HCT116 (cell line): Measurements from ENCODE around the gene TRIM39. TPM values are rescaled to one million over a fixed set of nuclear protein-coding genes. Genes with fewer than 3 reads are reported as not detected.

Experiments used
- ATAC-seq: fragments of 200-7000 bp; cut with Tn5 transposase; 2 replicates; pipeline ENCODE4 v1.9.1; 2020; ENCODE audit warnings: mild to moderate bottlenecking, moderate library complexity
- BruUV-seq: library from RNA; stranded (reverse); fragments of 400-500 nt; replicated peaks from 2 replicates; lab custom pipeline; 2021; lab: Mats Ljungman, UMichigan
- CTCF ChIA-PET: fragments of 300-600 bp; sonication (Branson Sonifier 250); formaldehyde crosslinking; loops from one replicate; lab custom pipeline; 2021; ENCODE audit warnings: antibody characterized with exemption; lab: Charles Lee
- POLR2A ChIA-PET: fragments of 300-600, 350-600 bp; sonication (Branson Sonifier 250); formaldehyde crosslinking; loops from one replicate; lab custom pipeline; 2021; ENCODE audit warnings: antibody characterized with exemption; lab: Charles Lee
- RAD21 ChIA-PET, 2 experiments: fragments of 300-600 bp; sonication (Branson Sonifier 250); formaldehyde crosslinking; loops; one replicate each; lab custom pipeline; 2023; ENCODE audit warnings: low total read pairs in 2 of 2; ENCODE audit not compliant: uncharacterized antibody in 2 of 2, unreplicated experiment in 2 of 2, low non-redundant PET in 1 of 2; lab: Charles Lee
- DNase-seq: peaks from one replicate; pipeline ENCODE4 v3.0.0-alpha.2; 2010; ENCODE audit warnings: low read depth, low spot score
- H2AFZ ChIP-seq: fragments of 200-600 bp; shearing (Covaris generic), sonication (generic); 2 replicates; pipeline ENCODE4 v1.6.1; 2017; ENCODE audit warnings: low read depth, mixed run types, mixed read lengths, antibody characterized with exemption, low read length; ENCODE audit not compliant: poor library complexity, severe bottlenecking
- H3K27ac ChIP-seq: 2 replicates; pipeline ENCODE4 v1.5.1; 2012; ENCODE audit warnings: low read depth, low read length
- H3K27me3 ChIP-seq: fragments of 200-600 bp; sonication (generic); 2 replicates; pipeline ENCODE4 v1.6.1; 2016; ENCODE audit warnings: mixed run types, low read length, mixed read lengths; ENCODE audit not compliant: insufficient read depth
- H3K36me3 ChIP-seq, 2 experiments: fragments of 200-500 bp in 1 of 2; fragments of 200-600 bp in 1 of 2; sonication (Bioruptor generic) in 1 of 2; sonication (generic) in 1 of 2; 2 replicates each; pipeline versions ENCODE4 v1.5.1 to v1.6.1; 2014 to 2016; ENCODE audit warnings: low read length in 2 of 2, inconsistent platforms in 1 of 2, mixed read lengths in 1 of 2, mixed run types in 1 of 2; ENCODE audit not compliant: insufficient read depth in 2 of 2, control insufficient read depth in 1 of 2
- H3K4me1 ChIP-seq, 2 experiments: fragments of 200-600 bp in 1 of 2; sonication (generic) in 1 of 2; 2 replicates each; pipeline versions ENCODE4 v1.5.1 to v1.6.1; 2012 to 2017; ENCODE audit warnings: low read length in 2 of 2, inconsistent platforms in 1 of 2, mild to moderate bottlenecking in 1 of 2, mixed read lengths in 1 of 2, mixed run types in 1 of 2, moderate library complexity in 1 of 2; ENCODE audit not compliant: insufficient read depth in 2 of 2, control insufficient read depth in 1 of 2
- H3K4me2 ChIP-seq: fragments of 200-600 bp; sonication (generic); 2 replicates; pipeline ENCODE4 v1.6.1; 2017; ENCODE audit warnings: mixed run types, low read length, mixed read lengths
- H3K4me3 ChIP-seq, 2 experiments: fragments of 200-600 bp in 1 of 2; sonication (generic) in 1 of 2; replicated peaks in 1 of 2; 2 replicates each; pipeline ENCODE4 v1.5.1; 2011 to 2016; ENCODE audit warnings: low read length in 2 of 2, control low read depth in 1 of 2, low read depth in 1 of 2, mild to moderate bottlenecking in 1 of 2, mixed read lengths in 1 of 2, mixed run types in 1 of 2
- H3K79me2 ChIP-seq: fragments of 200-600 bp; sonication (generic); 2 replicates; pipeline ENCODE4 v1.6.1; 2017; ENCODE audit warnings: mild to moderate bottlenecking, mixed run types, low read length, moderate library complexity, mixed read lengths; ENCODE audit not compliant: insufficient read depth
- H3K9ac ChIP-seq: fragments of 200-600 bp; sonication (generic); 2 replicates; pipeline ENCODE4 v1.6.1; 2016; ENCODE audit warnings: low read length, mixed read lengths
- H3K9me2 ChIP-seq: fragments of 200-600 bp; sonication (generic), shearing (Covaris generic); 2 replicates; pipeline ENCODE4 v1.6.1; 2017; ENCODE audit warnings: mixed run types, mild to moderate bottlenecking, moderate library complexity; ENCODE audit not compliant: insufficient read depth
- H3K9me3 ChIP-seq, 2 experiments: fragments of 200-500 bp in 1 of 2; fragments of 200-600 bp in 1 of 2; sonication (Bioruptor generic) in 1 of 2; sonication (generic) in 1 of 2; 2 replicates each; pipeline ENCODE4 v1.6.1; 2014 to 2017; ENCODE audit warnings: low read length in 2 of 2, mixed read lengths in 2 of 2, inconsistent platforms in 1 of 2, low read depth in 1 of 2, mild to moderate bottlenecking in 1 of 2, mixed run types in 1 of 2, moderate library complexity in 1 of 2; ENCODE audit not compliant: control insufficient read depth in 1 of 2, insufficient read depth in 1 of 2
- H4K20me1 ChIP-seq: fragments of 200-600 bp; sonication (generic), shearing (Covaris generic); 2 replicates; pipeline ENCODE4 v1.6.1; 2017; ENCODE audit warnings: mixed run types, mild to moderate bottlenecking, moderate library complexity; ENCODE audit not compliant: insufficient read depth
- EGR1 ChIP-seq: IDR thresholded peaks from 2 replicates; pipeline ENCODE4 v1.6.1; 2012; ENCODE audit warnings: low read depth
- EZH2 ChIP-seq: fragments of 200-600 bp; sonication (generic); IDR thresholded peaks from 2 replicates; pipeline ENCODE4 v1.6.1; 2017; ENCODE audit warnings: antibody characterized with exemption, mixed run types
- EZH2phosphoT487 ChIP-seq: fragments of 200-600 bp; IDR thresholded peaks from 2 replicates; pipeline ENCODE4 v1.6.1; 2018; ENCODE audit warnings: antibody characterized with exemption, borderline replicate concordance
- FOSL1 ChIP-seq: IDR thresholded peaks from 2 replicates; pipeline ENCODE4 v1.6.1; 2012; ENCODE audit warnings: low read depth
- JUND ChIP-seq: IDR thresholded peaks from 2 replicates; pipeline ENCODE4 v1.6.1; 2012
- POLR2A ChIP-seq: IDR thresholded peaks from 2 replicates; pipeline ENCODE4 v1.7.0; 2011; ENCODE audit warnings: borderline replicate concordance; ENCODE audit not compliant: insufficient read depth, insufficient read length; ENCODE audit errors: extremely low read depth
- RAD21 ChIP-seq: IDR thresholded peaks from 2 replicates; pipeline ENCODE4 v1.6.1; 2012; ENCODE audit warnings: low read depth, mild to moderate bottlenecking
- SIN3A ChIP-seq: IDR thresholded peaks from 2 replicates; pipeline ENCODE4 v1.6.1; 2012; ENCODE audit warnings: low read depth
- SRF ChIP-seq: IDR thresholded peaks from 2 replicates; pipeline ENCODE4 v1.6.1; 2012; ENCODE audit warnings: low read depth
- YY1 ChIP-seq: IDR thresholded peaks from 2 replicates; pipeline ENCODE4 v1.6.1; 2011; ENCODE audit warnings: low read length, low read depth, moderate library complexity, mild to moderate bottlenecking; ENCODE audit not compliant: insufficient replicate concordance; ENCODE audit errors: extremely low read depth
- ZFX ChIP-seq: fragments of 450-650 bp; IDR thresholded peaks from 2 replicates; pipeline ENCODE4 v1.6.1; 2017
- ZNF274 ChIP-seq: fragments of 200-500 bp; sonication (Bioruptor generic); IDR thresholded peaks from 2 replicates; pipeline ENCODE4 v1.6.1; 2014; ENCODE audit warnings: mild to moderate bottlenecking, low read depth, low read length, inconsistent platforms
- intact Hi-C: fragments of 100-400 bp; cut with micrococcal nuclease; formaldehyde crosslinking; loops from 2 replicates; pipeline ENCODE4 v1.10.0; 2022
- total RNA-seq: library from RNA; stranded (reverse); gene quantifications from one replicate; pipeline ENCODE4 v1.2.1, GENCODE V29; 2021; ENCODE audit not compliant: unreplicated experiment
- TF ChIP-seq, protein P1 (sequence below): IDR thresholded peaks from 2 replicates; pipeline ENCODE4 v1.6.1; 2012; ENCODE audit warnings: low read depth

Gene TRIM39
- total RNA-seq, 1 experiment from 2014 or later = 11.2 TPM

DNA sequence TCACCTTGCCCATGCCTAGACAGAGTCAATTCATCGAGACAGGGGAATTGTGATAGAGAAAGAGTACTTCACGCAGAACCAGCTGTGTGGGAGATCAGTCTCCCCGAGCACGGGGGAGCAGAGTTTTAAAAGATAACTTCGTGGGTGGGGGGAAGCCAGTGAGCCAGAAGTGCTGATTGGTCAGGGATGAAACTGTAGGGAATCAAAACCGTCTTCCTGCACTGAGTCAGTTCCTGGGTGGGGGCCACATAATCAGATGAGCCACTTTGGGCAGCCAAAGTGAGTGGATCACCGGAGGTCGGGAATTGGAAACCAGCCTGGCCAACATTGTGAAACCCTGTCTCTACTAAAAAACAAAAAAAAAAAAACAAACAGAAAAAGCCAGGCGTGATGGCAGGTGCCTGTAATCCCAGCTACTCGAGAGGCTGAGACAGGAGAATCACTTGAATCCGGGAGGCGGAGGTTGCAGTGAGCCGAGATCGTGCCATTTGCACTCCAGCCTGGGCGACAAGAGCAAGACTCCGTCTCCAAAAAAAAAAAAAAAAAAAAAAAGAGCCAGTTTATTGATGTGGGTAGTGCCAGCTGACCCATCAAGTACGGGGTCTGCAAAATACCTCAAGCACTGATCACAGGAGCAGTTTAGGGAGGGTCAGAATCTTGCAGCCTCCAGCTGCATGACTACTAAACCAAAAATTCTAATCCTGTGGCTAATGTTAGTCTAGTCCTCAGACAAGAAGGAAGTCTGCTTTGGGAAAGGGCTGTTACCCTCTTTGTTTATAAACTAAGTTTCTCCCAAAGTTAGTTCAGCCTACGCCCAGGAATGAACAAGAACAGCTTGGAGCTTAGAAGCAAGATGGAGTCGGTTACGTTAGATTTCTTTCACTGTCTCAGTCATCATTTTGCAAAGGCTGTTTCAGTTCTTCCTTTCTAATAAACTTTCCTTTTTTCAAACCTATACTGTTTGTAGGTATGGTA, 3.9 kb upstream of the TRIM39 start:
- Histone ChIP-seq H3K9me3 (no peaks in the 10 kb centered on the region), H3K4me1 (peaks cover 8 to 22% of the 10 kb centered on the region in 2 experiments), H3K27me3 (no peaks in the 10 kb centered on the region), H3K9ac (no peak overlapping the region), H4K20me1 (peaks cover 30% of the 10 kb centered on the region), H3K9me2 (no peaks in the 10 kb centered on the region), H3K4me2 (no peak overlapping the region), H3K79me2 (peaks cover 86% of the 10 kb centered on the region), H3K27ac (no peak overlapping the region), H3K4me3 (no peak overlapping the region), H3K36me3 (peaks cover 0 to 2% of the 10 kb centered on the region in 2 experiments; a peak in 1 of 4 replicates), H2AFZ (no peak overlapping the region)
- TF ChIP-seq EGR1 (no peak), RAD21 (no peak), POLR2A (no peak)
- no peak for ATAC-seq
- ChIA-PET RAD21 (no interaction called here), CTCF (no interaction called here), POLR2A (no interaction called here)
- BruUV-seq = no TSS peak
- no peak for DNase-seq
- intact Hi-C loops = no loop called here

DNA sequence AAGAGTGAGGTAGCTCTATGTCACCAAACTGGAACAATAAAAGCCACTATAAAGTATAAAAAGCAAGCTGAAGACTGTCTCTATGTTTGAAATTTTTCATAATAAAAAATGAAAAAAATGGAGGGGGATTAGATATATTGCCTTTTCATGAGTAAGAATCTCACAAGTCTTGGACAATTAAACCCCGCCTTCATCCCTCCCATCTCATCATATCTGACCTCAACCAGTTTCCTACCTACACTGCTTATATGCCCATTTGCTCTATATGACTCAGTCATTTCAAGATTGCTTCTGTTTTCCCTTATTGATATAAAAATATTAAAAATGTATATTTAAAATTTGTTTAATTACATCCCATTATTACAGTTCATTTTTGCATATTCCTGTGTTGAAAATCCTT, 2.9 kb upstream of the TRIM39 start:
- Histone ChIP-seq H2AFZ (no peak overlapping the region), H3K4me2 (no peak overlapping the region), H3K9me2 (no peaks in the 10 kb centered on the region), H3K9me3 (no peaks in the 10 kb centered on the region), H3K4me3 (no peak overlapping the region), H3K27me3 (no peaks in the 10 kb centered on the region), H3K4me1 (peaks cover 9 to 24% of the 10 kb centered on the region in 2 experiments), H3K36me3 (peaks cover 0 to 2% of the 10 kb centered on the region in 2 experiments; a peak in 1 of 4 replicates), H3K79me2 (peaks cover 76% of the 10 kb centered on the region), H3K27ac (no peak overlapping the region), H3K9ac (no peak overlapping the region), H4K20me1 (peaks cover 30% of the 10 kb centered on the region)
- DNase-seq (no peak), ATAC-seq (no peak)
- ChIA-PET RAD21 (no interaction called here), POLR2A (no interaction called here), CTCF (no interaction called here)
- no TSS peak for BruUV-seq
- intact Hi-C loops = no loop called here
- no peak for TF ChIP-seq POLR2A
- TF ChIP-seq ZFX = no peak
- TF ChIP-seq EGR1 = no peak
- TF ChIP-seq ZNF274 = no peak
- no peak for TF ChIP-seq SIN3A
- TF ChIP-seq YY1 = no peak
- TF ChIP-seq, protein P1, sequence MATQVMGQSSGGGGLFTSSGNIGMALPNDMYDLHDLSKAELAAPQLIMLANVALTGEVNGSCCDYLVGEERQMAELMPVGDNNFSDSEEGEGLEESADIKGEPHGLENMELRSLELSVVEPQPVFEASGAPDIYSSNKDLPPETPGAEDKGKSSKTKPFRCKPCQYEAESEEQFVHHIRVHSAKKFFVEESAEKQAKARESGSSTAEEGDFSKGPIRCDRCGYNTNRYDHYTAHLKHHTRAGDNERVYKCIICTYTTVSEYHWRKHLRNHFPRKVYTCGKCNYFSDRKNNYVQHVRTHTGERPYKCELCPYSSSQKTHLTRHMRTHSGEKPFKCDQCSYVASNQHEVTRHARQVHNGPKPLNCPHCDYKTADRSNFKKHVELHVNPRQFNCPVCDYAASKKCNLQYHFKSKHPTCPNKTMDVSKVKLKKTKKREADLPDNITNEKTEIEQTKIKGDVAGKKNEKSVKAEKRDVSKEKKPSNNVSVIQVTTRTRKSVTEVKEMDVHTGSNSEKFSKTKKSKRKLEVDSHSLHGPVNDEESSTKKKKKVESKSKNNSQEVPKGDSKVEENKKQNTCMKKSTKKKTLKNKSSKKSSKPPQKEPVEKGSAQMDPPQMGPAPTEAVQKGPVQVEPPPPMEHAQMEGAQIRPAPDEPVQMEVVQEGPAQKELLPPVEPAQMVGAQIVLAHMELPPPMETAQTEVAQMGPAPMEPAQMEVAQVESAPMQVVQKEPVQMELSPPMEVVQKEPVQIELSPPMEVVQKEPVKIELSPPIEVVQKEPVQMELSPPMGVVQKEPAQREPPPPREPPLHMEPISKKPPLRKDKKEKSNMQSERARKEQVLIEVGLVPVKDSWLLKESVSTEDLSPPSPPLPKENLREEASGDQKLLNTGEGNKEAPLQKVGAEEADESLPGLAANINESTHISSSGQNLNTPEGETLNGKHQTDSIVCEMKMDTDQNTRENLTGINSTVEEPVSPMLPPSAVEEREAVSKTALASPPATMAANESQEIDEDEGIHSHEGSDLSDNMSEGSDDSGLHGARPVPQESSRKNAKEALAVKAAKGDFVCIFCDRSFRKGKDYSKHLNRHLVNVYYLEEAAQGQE = no peak
- TF ChIP-seq EZH2 = no peak
- TF ChIP-seq FOSL1 = no peak
- TF ChIP-seq JUND = no peak
- no peak for TF ChIP-seq EZH2phosphoT487
- TF ChIP-seq RAD21 = no peak
- TF ChIP-seq SRF = no peak
